HCT116 (cell line): ENCODE data around the gene S100A11. TPM values are rescaled to one million over a fixed set of nuclear protein-coding genes. Genes with fewer than 3 reads are reported as not detected.
A peak's percentile ranks its signal among the peaks of the same experiment; 100 is the strongest.

Source experiments
- ATAC-seq: fragments of 200-7000 bp; cut with Tn5 transposase; 2 replicates; pipeline ENCODE4 v1.9.1; 2020; ENCODE audit warnings: mild to moderate bottlenecking, moderate library complexity
- BruUV-seq: library from RNA; stranded (reverse); fragments of 400-500 nt; replicated peaks from 2 replicates; lab custom pipeline; 2021; lab: Mats Ljungman, UMichigan
- CTCF ChIA-PET: fragments of 300-600 bp; sonication (Branson Sonifier 250); formaldehyde crosslinking; loops from one replicate; lab custom pipeline; 2021; ENCODE audit warnings: antibody characterized with exemption; lab: Charles Lee
- POLR2A ChIA-PET: fragments of 300-600, 350-600 bp; sonication (Branson Sonifier 250); formaldehyde crosslinking; loops from one replicate; lab custom pipeline; 2021; ENCODE audit warnings: antibody characterized with exemption; lab: Charles Lee
- RAD21 ChIA-PET, 2 experiments: fragments of 300-600 bp; sonication (Branson Sonifier 250); formaldehyde crosslinking; loops; one replicate each; lab custom pipeline; 2023; ENCODE audit warnings: low total read pairs in 2 of 2; ENCODE audit not compliant: uncharacterized antibody in 2 of 2, unreplicated experiment in 2 of 2, low non-redundant PET in 1 of 2; lab: Charles Lee
- DNase-seq: peaks from one replicate; pipeline ENCODE4 v3.0.0-alpha.2; 2010; ENCODE audit warnings: low read depth, low spot score
- H2AFZ ChIP-seq: fragments of 200-600 bp; shearing (Covaris generic), sonication (generic); 2 replicates; pipeline ENCODE4 v1.6.1; 2017; ENCODE audit warnings: low read depth, mixed run types, mixed read lengths, antibody characterized with exemption, low read length; ENCODE audit not compliant: poor library complexity, severe bottlenecking
- H3K27ac ChIP-seq: 2 replicates; pipeline ENCODE4 v1.5.1; 2012; ENCODE audit warnings: low read depth, low read length
- H3K27me3 ChIP-seq: fragments of 200-600 bp; sonication (generic); 2 replicates; pipeline ENCODE4 v1.6.1; 2016; ENCODE audit warnings: mixed run types, low read length, mixed read lengths; ENCODE audit not compliant: insufficient read depth
- H3K36me3 ChIP-seq, 2 experiments: fragments of 200-500 bp in 1 of 2; fragments of 200-600 bp in 1 of 2; sonication (Bioruptor generic) in 1 of 2; sonication (generic) in 1 of 2; 2 replicates each; pipeline versions ENCODE4 v1.5.1 to v1.6.1; 2014 to 2016; ENCODE audit warnings: low read length in 2 of 2, inconsistent platforms in 1 of 2, mixed read lengths in 1 of 2, mixed run types in 1 of 2; ENCODE audit not compliant: insufficient read depth in 2 of 2, control insufficient read depth in 1 of 2
- H3K4me1 ChIP-seq, 2 experiments: fragments of 200-600 bp in 1 of 2; sonication (generic) in 1 of 2; 2 replicates each; pipeline versions ENCODE4 v1.5.1 to v1.6.1; 2012 to 2017; ENCODE audit warnings: low read length in 2 of 2, inconsistent platforms in 1 of 2, mild to moderate bottlenecking in 1 of 2, mixed read lengths in 1 of 2, mixed run types in 1 of 2, moderate library complexity in 1 of 2; ENCODE audit not compliant: insufficient read depth in 2 of 2, control insufficient read depth in 1 of 2
- H3K4me2 ChIP-seq: fragments of 200-600 bp; sonication (generic); 2 replicates; pipeline ENCODE4 v1.6.1; 2017; ENCODE audit warnings: mixed run types, low read length, mixed read lengths
- H3K4me3 ChIP-seq, 2 experiments: fragments of 200-600 bp in 1 of 2; sonication (generic) in 1 of 2; replicated peaks in 1 of 2; 2 replicates each; pipeline ENCODE4 v1.5.1; 2011 to 2016; ENCODE audit warnings: low read length in 2 of 2, control low read depth in 1 of 2, low read depth in 1 of 2, mild to moderate bottlenecking in 1 of 2, mixed read lengths in 1 of 2, mixed run types in 1 of 2
- H3K79me2 ChIP-seq: fragments of 200-600 bp; sonication (generic); 2 replicates; pipeline ENCODE4 v1.6.1; 2017; ENCODE audit warnings: mild to moderate bottlenecking, mixed run types, low read length, moderate library complexity, mixed read lengths; ENCODE audit not compliant: insufficient read depth
- H3K9ac ChIP-seq: fragments of 200-600 bp; sonication (generic); 2 replicates; pipeline ENCODE4 v1.6.1; 2016; ENCODE audit warnings: low read length, mixed read lengths
- H3K9me2 ChIP-seq: fragments of 200-600 bp; sonication (generic), shearing (Covaris generic); 2 replicates; pipeline ENCODE4 v1.6.1; 2017; ENCODE audit warnings: mixed run types, mild to moderate bottlenecking, moderate library complexity; ENCODE audit not compliant: insufficient read depth
- H3K9me3 ChIP-seq, 2 experiments: fragments of 200-500 bp in 1 of 2; fragments of 200-600 bp in 1 of 2; sonication (Bioruptor generic) in 1 of 2; sonication (generic) in 1 of 2; 2 replicates each; pipeline ENCODE4 v1.6.1; 2014 to 2017; ENCODE audit warnings: low read length in 2 of 2, mixed read lengths in 2 of 2, inconsistent platforms in 1 of 2, low read depth in 1 of 2, mild to moderate bottlenecking in 1 of 2, mixed run types in 1 of 2, moderate library complexity in 1 of 2; ENCODE audit not compliant: control insufficient read depth in 1 of 2, insufficient read depth in 1 of 2
- H4K20me1 ChIP-seq: fragments of 200-600 bp; sonication (generic), shearing (Covaris generic); 2 replicates; pipeline ENCODE4 v1.6.1; 2017; ENCODE audit warnings: mixed run types, mild to moderate bottlenecking, moderate library complexity; ENCODE audit not compliant: insufficient read depth
- CBX3 ChIP-seq: IDR thresholded peaks from 2 replicates; pipeline ENCODE4 v1.6.1; 2012; ENCODE audit warnings: low read depth
- YY1 ChIP-seq: IDR thresholded peaks from 2 replicates; pipeline ENCODE4 v1.6.1; 2011; ENCODE audit warnings: low read length, low read depth, moderate library complexity, mild to moderate bottlenecking; ENCODE audit not compliant: insufficient replicate concordance; ENCODE audit errors: extremely low read depth
- ZBTB33 ChIP-seq: IDR thresholded peaks from 2 replicates; pipeline ENCODE4 v1.6.1; 2011; ENCODE audit warnings: mild to moderate bottlenecking, low read length, moderate library complexity; ENCODE audit not compliant: insufficient replicate concordance; ENCODE audit errors: extremely low read depth
- intact Hi-C: fragments of 100-400 bp; cut with micrococcal nuclease; formaldehyde crosslinking; loops from 2 replicates; pipeline ENCODE4 v1.10.0; 2022
- total RNA-seq: library from RNA; stranded (reverse); gene quantifications from one replicate; pipeline ENCODE4 v1.2.1, GENCODE V29; 2021; ENCODE audit not compliant: unreplicated experiment

Gene S100A11
- total RNA-seq, 1 experiment from 2014 or later, result 229 TPM

GRCh38 chr1:151988405-151988923 lies 48.3 kb downstream of the S100A11 start (continued):
- TF ChIP-seq ZBTB33 (no peak), YY1 (no peak), CBX3 (peak; percentile 56; the same call in 1 of the 2 replicates)

- peaks cover 30 to 46% of the 10 kb centered on the region in 2 experiments for H3K36me3 ChIP-seq
- H3K79me2 ChIP-seq, result peaks cover 76% of the 10 kb centered on the region
- intact Hi-C loops, result loop anchor here (1.0 kb wide), 1 partner anchor 9 kb away; no protein-coding TSS in a partner anchor
- no TSS peak for BruUV-seq
- H4K20me1 ChIP-seq, result peaks cover 29% of the 10 kb centered on the region; the same call in 1 of the 2 replicates
- no peak overlapping the region for H3K9ac ChIP-seq
- no peak overlapping the region for H3K27ac ChIP-seq
- no peak for TF ChIP-seq CBX3
- TF ChIP-seq, all 23 proteins: peak for 0
- H3K27me3 ChIP-seq, result no peaks in the 10 kb centered on the region
- H3K4me2 ChIP-seq, result no peak overlapping the region
- ChIA-PET RAD21 (interaction anchor here in 1 of 2 experiments (0.6 kb wide), 1 partner anchor 14 kb away, joined by 4 read pairs; no protein-coding TSS in a partner anchor), CTCF (interaction anchor here (1.0 to 3.8 kb wide), 3 partner anchors 13 to 156 kb away, joined by 3 to 28 read pairs (median 4); no protein-coding TSS in a partner anchor), POLR2A (no interaction called here)
- H2AFZ ChIP-seq, result no peak overlapping the region
- no peak overlapping the region for H3K4me3 ChIP-seq
- peaks cover 43 to 61% of the 10 kb centered on the region in 2 experiments for H3K4me1 ChIP-seq
- H3K9me3 ChIP-seq, result no peaks in the 10 kb centered on the region
- ATAC-seq (no peak), DNase-seq (no peak)
- no peaks in the 10 kb centered on the region for H3K9me2 ChIP-seq
Observed at GRCh38 chr1:151986501-151987190, 50.2 kb downstream of the S100A11 start.
